Thymus (tissue), 11 donors: Measurements from ENCODE around the gene ESR1. TPM values are rescaled to one million over a fixed set of nuclear protein-coding genes. Genes with fewer than 3 reads are reported as not detected.
"Not testable (repeated sequence)": the region's sequence is repeated elsewhere in the genome, so short reads cannot be mapped to it uniquely, and the experiment has no call there.

Source experiments
- DNase-seq, 9 donors: peaks; one replicate each; pipeline ENCODE4 v3.0.0-alpha.2; 2013; ENCODE audit warnings: low spot score in 9 of 9, low read depth in 6 of 9, missing footprints in 1 of 9
- H3K27ac ChIP-seq, 2 donors: one replicate each; pipeline ENCODE4 v1.5.1; 2013; ENCODE audit warnings: control low read depth in 1 of 2, low read depth in 1 of 2, low read length in 1 of 2, mild to moderate bottlenecking in 1 of 2, moderate library complexity in 1 of 2
- H3K27me3 ChIP-seq, 2 donors: one replicate each; pipeline ENCODE4 v1.5.1; 2013; ENCODE audit warnings: low read length in 1 of 2; ENCODE audit not compliant: control insufficient read depth in 2 of 2, insufficient read depth in 1 of 2
- H3K36me3 ChIP-seq, 2 donors: one replicate each; pipeline ENCODE4 v1.5.1; 2013; ENCODE audit warnings: low read length in 1 of 2, mild to moderate bottlenecking in 1 of 2, moderate library complexity in 1 of 2; ENCODE audit not compliant: control insufficient read depth in 2 of 2, insufficient read depth in 2 of 2
- H3K4me1 ChIP-seq, 2 donors: one replicate each; pipeline ENCODE4 v1.5.1; 2013; ENCODE audit warnings: low read length in 2 of 2; ENCODE audit not compliant: control insufficient read depth in 2 of 2, insufficient read depth in 2 of 2
- H3K4me3 ChIP-seq, 2 donors: one replicate each; pipeline ENCODE4 v1.5.1; 2013; ENCODE audit warnings: low read length in 2 of 2, control low read depth in 1 of 2, mild to moderate bottlenecking in 1 of 2
- H3K9me3 ChIP-seq, 2 donors: one replicate each; pipeline ENCODE4 v1.5.1; 2013; ENCODE audit warnings: low read length in 1 of 2, mild to moderate bottlenecking in 1 of 2; ENCODE audit not compliant: control insufficient read depth in 2 of 2, insufficient read depth in 1 of 2
- WGBS: extraction: QIAGEN DNeasy Blood & Tissue Kit; methylation state at CpG from one replicate; pipeline ENCODE4 v1.1.7; 2013; 5-methylcytosine and 5-hydroxymethylcytosine counted together
- polyA plus RNA-seq: library from polyadenylated mRNA; stranded (reverse); fragments of 200-250 nt; gene quantifications from one replicate; pipeline ENCODE4 v1.2.3, GENCODE V29; 2013
- total RNA-seq: library from RNA; stranded (reverse); fragments of 120-200 nt; gene quantifications from one replicate; pipeline ENCODE4 v1.2.4, GENCODE V29; 2013
- donor health status: healthy.

The ESR1 gene
- total and polyA plus RNA-seq, 2 donors: 0.28 to 1.2 TPM

DNA sequence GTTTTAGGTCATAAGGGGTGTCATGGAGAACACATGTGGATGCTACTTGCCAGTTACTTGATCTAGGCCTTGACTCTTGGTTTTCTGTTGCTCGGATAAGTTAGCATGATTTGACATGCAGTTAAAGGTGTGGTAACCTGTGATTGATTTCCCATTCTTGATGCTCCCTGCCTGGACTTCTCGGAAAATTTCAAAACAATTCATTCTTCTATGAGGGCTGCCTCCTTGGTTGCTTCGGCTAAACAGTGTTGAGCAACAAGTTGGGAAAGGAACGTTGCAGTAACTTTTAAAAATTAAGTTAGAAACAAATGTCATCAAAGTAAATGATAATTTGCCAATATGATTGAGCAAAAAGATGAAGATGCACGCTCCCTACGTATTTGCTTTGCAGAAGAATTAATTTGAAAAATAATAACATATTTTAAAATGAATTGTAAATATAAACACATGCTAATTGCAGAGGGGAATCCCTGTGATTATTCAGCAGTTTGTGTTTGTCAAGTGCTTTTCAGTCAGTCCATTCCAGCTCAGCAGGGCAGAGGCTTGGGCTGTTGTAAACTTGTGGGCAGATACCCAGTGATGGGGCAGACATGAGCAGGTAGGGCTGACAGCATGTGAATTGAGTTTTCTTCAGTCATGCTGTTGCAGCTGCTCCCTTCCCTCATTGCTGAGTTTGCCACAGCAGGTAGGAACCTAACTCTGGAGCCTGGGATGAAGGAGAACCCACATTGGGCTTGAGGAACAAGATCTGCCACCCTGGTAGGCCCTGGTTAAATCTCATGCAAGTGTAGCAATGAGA is 110.2 kb downstream of the ESR1 start:
- H3K4me3 ChIP-seq: no peak overlapping the region
- no peaks in the 10 kb centered on the region for H3K36me3 ChIP-seq
- H3K27me3 ChIP-seq: no peaks in the 10 kb centered on the region
- H3K9me3 ChIP-seq: no peaks in the 10 kb centered on the region
- no peak for DNase-seq
- WGBS: 95% methylated on average over 6 of the region's 6 CpGs
- H3K27ac ChIP-seq: no peak overlapping the region
- H3K4me1 ChIP-seq: no peaks in the 10 kb centered on the region

DNA sequence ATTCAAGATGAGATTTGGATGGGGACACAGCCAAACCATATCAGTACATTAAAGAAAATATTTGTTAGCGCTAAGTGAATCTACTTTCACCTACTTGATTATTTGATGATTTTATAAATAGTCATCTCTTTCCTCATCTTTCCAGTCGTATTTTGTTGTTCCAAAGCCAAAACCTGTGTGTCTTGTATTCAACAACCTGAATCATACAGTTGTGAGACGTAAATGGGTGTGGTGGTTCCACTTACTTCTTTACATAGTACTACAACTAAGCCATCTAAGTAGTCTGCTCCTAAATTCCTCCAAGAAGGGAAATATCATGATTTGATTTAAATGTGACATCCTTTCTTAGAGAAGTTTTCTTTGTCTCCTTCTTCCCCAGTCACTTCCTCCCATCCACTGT is 132.8 kb downstream of the ESR1 start:
- Histone ChIP-seq H3K27ac (no peak overlapping the region), H3K4me3 (no peak overlapping the region), H3K36me3 (no peaks in the 10 kb centered on the region), H3K9me3 (no peaks in the 10 kb centered on the region), H3K4me1 (no peaks in the 10 kb centered on the region), H3K27me3 (no peaks in the 10 kb centered on the region)
- 92% methylated on average over 3 of the region's 3 CpGs for WGBS
- no peak for DNase-seq

DNA sequence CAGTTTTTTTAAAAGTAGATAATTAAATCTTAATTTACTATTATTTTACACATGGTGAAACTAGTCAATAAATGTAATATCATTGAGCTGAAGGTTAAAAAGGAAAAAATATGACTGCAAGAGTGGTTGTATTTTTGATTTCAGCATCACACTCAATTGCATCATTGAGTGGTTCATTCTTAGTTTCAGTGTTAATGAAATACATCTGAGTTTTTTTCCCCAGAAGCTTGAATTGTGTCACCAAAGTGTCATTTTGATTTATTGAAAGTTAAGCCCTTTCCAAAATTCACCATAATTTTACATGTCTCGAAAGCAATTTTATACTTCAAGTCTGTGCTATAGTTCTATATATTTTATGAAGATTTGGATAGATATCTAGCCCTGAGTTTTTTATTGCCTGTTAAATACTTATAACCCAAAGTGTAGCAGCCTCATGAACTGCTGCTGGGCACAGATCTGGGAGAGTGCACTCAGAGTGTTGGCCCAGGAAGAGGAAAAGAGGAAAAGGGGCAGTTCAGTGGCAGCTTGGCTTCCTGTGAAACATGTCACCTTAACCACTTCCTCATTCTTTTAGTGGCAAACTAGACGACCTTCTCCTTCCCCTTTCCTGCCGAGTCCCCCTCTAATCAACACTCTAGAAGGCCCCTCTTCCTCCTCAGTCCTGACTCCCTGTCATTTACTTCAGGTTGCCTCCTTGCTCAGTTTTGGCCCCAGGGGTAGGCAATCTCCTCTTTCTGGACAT is 140.7 kb downstream of the ESR1 start:
- WGBS: 15% methylated on average over 3 of the region's 3 CpGs

DNA sequence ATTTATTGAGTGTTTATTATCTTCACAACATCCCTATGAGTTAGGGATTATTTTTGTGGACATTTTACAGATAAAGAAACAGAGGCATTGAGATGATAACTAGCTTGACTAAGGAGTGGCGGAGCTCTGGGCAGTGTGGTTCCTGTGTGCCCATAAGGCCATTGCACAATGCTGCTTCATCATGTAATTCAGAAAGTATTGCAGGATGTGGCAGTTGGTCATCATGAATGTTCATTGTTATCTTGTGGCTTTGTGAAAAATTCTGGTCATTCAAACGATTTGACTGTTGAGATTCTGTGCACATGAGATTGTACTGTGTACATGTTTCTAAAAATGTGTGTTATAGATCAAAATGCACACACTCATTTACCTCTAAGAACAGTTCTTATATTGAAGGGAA is 150.8 kb downstream of the ESR1 start:
- Histone ChIP-seq H3K36me3 (no peaks in the 10 kb centered on the region), H3K27ac (no peak overlapping the region), H3K9me3 (no peaks in the 10 kb centered on the region), H3K4me1 (no peaks in the 10 kb centered on the region), H3K27me3 (peaks cover 0 to 15% of the 10 kb centered on the region in 2 donors), H3K4me3 (no peak overlapping the region)
- no peak for DNase-seq
- 91% methylated on average over 2 of the region's 2 CpGs for WGBS

More for the DNA sequence above, 140.7 kb downstream of the ESR1 start:
- no peaks in the 10 kb centered on the region for H3K27me3 ChIP-seq
- DNase-seq: no peak
- H3K27ac ChIP-seq: no peak overlapping the region
- H3K36me3 ChIP-seq: no peaks in the 10 kb centered on the region
- no peaks in the 10 kb centered on the region for H3K9me3 ChIP-seq
- no peak overlapping the region for H3K4me3 ChIP-seq
- peaks cover 3% of the 10 kb centered on the region in 2 donors for H3K4me1 ChIP-seq

DNA sequence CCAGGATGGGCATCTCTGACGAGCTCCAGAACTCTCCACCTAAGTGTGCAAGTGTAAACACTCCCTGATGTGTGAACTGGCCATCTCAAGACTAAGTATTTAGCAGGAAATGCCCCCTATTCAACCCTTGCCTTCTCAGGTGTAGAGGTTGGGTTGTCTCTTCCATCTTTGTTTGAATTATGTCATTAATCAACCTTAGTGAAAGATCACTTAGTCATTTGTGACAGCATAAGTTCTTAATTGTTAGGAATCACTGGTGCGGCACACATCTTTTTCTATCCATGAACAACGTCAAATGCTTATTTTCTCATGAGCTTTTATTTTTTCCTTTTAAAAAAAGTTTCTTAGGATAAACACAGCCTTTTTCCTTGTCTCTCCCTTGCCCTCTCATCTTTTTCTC is 151.6 kb downstream of the ESR1 start:
- 93% methylated on average over 3 of the region's 3 CpGs for WGBS
- Histone ChIP-seq H3K36me3 (no peaks in the 10 kb centered on the region), H3K9me3 (no peaks in the 10 kb centered on the region), H3K27me3 (peaks cover 0 to 15% of the 10 kb centered on the region in 2 donors), H3K27ac (no peak overlapping the region), H3K4me1 (no peaks in the 10 kb centered on the region), H3K4me3 (no peak overlapping the region)
- DNase-seq: no peak

DNA sequence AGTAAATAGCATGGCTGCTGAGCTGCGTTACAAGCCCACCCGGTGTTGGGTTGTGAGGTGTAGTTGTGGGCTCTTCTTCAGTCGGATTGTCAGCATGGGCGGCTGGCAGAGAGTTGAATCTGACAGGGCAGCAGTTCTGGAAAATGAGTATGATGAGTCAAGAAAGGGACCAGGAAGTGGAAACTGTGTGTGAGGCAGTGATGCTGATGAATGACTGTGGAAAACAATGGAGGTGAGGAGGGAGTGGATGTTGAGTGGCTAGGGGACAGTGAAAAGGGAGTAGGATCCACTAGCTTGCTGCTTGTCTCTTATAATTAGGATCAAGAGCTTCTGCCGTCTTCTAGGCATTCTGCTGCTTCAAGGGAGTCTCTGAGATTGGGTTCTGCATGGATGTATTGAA is 154.3 kb downstream of the ESR1 start:
- Histone ChIP-seq H3K9me3 (no peaks in the 10 kb centered on the region), H3K4me3 (no peak overlapping the region), H3K27ac (no peak overlapping the region), H3K4me1 (no peaks in the 10 kb centered on the region), H3K27me3 (peaks cover 0 to 15% of the 10 kb centered on the region in 2 donors), H3K36me3 (no peaks in the 10 kb centered on the region)
- DNase-seq: no peak
- WGBS: 77% methylated on average over 5 of the region's 5 CpGs

DNA sequence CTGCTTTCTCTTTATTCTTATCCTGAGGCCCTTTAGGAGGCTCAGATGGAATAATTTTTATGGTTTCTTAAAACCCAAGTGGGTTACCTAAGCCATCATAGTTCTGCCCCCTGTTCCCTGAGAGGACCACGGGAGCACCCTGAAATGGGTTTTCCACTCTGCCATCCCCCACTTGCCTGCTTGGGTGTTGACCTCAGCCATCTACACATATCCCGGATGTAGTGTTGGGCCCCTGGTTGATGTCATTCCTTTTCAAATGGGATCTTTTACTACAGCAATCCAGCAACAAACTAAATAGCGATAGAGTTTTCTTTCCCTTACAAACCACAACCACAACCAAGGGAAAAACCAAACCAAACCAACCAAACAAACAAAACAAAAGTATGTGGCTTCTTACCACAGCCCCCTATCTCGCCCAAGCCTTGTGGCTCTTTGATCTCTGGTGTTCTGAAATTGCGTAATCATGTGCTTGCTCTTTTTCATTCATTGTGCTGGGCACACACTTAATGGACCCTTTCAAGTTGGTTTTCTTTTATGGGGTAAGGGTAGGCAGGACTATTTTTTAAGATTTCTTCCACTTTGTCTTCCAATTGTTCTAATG is 154.9 kb downstream of the ESR1 start:
- H3K27ac ChIP-seq: no peak overlapping the region
- H3K4me1 ChIP-seq: no peaks in the 10 kb centered on the region
- H3K27me3 ChIP-seq: peaks cover 0 to 15% of the 10 kb centered on the region in 2 donors
- no peaks in the 10 kb centered on the region for H3K9me3 ChIP-seq
- 29% methylated on average over 5 of the region's 5 CpGs for whole genome bisulfite sequencing
- H3K36me3 ChIP-seq: no peaks in the 10 kb centered on the region
- no peak overlapping the region for H3K4me3 ChIP-seq
- peak in 3 of 9 donors; percentile 4 to 42 (median 11) for DNase-seq

DNA sequence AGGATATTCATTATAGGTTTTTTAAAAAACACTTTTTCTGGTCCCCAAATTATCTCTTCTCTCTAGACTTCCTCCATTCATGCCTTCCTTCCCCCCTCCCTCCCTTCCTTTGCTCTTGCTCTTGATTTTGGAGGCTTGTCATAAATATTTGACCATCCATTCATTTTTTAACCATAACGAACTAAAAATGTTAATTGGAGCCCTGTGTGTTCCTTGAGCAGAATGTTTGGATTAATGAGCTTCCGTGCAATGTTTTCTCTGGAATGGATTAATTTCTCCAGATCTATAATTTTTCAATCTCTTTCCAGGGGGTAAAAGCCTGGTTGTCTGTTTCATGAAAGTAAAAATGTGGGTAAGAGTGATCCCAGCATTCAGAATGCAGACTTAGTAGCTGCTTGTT is 155.5 kb downstream of the ESR1 start:
- Histone ChIP-seq H3K27ac (no peak overlapping the region), H3K4me3 (no peak overlapping the region), H3K4me1 (no peaks in the 10 kb centered on the region), H3K27me3 (peaks cover 0 to 15% of the 10 kb centered on the region in 2 donors), H3K9me3 (no peaks in the 10 kb centered on the region), H3K36me3 (no peaks in the 10 kb centered on the region)
- no peak for DNase-seq
- WGBS: 86% methylated on average over 2 of the region's 2 CpGs

DNA sequence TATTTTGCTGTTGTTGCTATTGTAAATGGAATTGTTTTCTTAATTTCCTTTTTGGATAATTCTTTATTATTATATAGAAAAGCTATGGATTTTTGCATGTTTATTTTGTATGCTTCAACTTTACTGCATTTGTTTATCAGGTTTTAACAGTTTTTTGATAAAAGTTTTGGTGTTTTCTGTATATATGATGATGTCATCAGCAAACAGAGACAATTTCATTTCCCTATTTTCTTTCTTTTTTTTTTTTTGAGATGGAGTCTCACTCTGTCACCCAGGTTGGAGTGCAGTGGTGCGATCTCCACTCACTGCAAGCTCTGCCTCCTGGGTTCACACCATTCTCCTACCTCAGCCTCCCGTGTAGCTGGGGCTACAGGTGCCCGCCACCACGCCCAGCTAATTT is 156.9 kb downstream of the ESR1 start:
- not testable (repeated sequence) for H3K4me1 ChIP-seq, H3K4me3 ChIP-seq, H3K36me3 ChIP-seq, H3K27ac ChIP-seq, H3K9me3 ChIP-seq, DNase-seq
- WGBS: 98% methylated on average over 4 of the region's 4 CpGs
- H3K27me3 ChIP-seq: peaks cover 0 to 18% of the 10 kb centered on the region in 2 donors
